Esophagus squamous epithelium (tissue), 5 donors: ENCODE data around the gene TNKS1BP1. TPM values are rescaled to one million over a fixed set of nuclear protein-coding genes. Genes with fewer than 3 reads are reported as not detected.
A peak's percentile ranks its signal among the peaks of the same experiment; 100 is the strongest.

Source experiments
- DNase-seq: peaks from one replicate; lab custom pipeline; 2025; lab: John Stamatoyannopoulos, UW
- H3K27ac ChIP-seq, 4 donors: fragments of 200-600 bp; sonication (generic); one replicate each; pipeline ENCODE4 v1.5.1; 2016 to 2019; ENCODE audit warnings: mild to moderate bottlenecking in 1 of 4
- H3K27me3 ChIP-seq, 4 donors: fragments of 200-600 bp; sonication (generic); 1 replicate in 3 of 4; 2 replicates in 1 of 4; pipeline versions ENCODE4 v1.5.1 to v1.6.0; 2017 to 2021; ENCODE audit warnings: antibody characterized with exemption in 1 of 4
- H3K36me3 ChIP-seq, 3 donors: fragments of 200-600 bp; sonication (generic); one replicate each; pipeline ENCODE4 v1.5.1; 2016 to 2019
- H3K4me1 ChIP-seq, 3 donors: fragments of 200-600 bp; sonication (generic); one replicate each; pipeline ENCODE4 v1.5.1; 2017 to 2019
- H3K4me3 ChIP-seq, 4 donors: fragments of 200-600 bp; sonication (generic); 1 replicate in 3 of 4; 2 replicates in 1 of 4; pipeline ENCODE4 v1.5.1; 2016 to 2019; ENCODE audit warnings: mild to moderate bottlenecking in 2 of 4, moderate library complexity in 1 of 4
- H3K9me3 ChIP-seq, 3 donors: fragments of 200-600 bp; sonication (generic); one replicate each; pipeline ENCODE4 v1.5.1; 2016 to 2019
- POLR2A ChIP-seq, 4 donors: fragments of 450-650 bp; IDR thresholded peaks; one replicate each; pipeline ENCODE4 v1.6.1; 2017; ENCODE audit warnings: antibody characterized with exemption in 4 of 4, mild to moderate bottlenecking in 4 of 4, moderate library complexity in 3 of 4
- WGBS, 2 donors: methylation state at CpG; one replicate each; pipeline ENCODE4 v1.1.5; 2018; 5-methylcytosine and 5-hydroxymethylcytosine counted together
- intact Hi-C: fragments of 100-400 bp; cut with DNase I; formaldehyde crosslinking; loops from one replicate; pipeline ENCODE4 v1.15.0; 2022
- total RNA-seq, 4 donors: library from RNA; depleted of rRNA; stranded (reverse); fragments of >200 nt; gene quantifications; one replicate each; pipeline ENCODE4 v1.1.0, GENCODE V29; 2016
- TF ChIP-seq, protein P1 (sequence below), 6 experiments: fragments of 450-650 bp in 4 of 6; fragments of 200-600 bp in 2 of 6; sonication (generic) in 2 of 6; IDR thresholded peaks; one replicate each; pipeline ENCODE4 v1.5.1; 2016 to 2019; ENCODE audit warnings: antibody characterized with exemption in 6 of 6, mild to moderate bottlenecking in 4 of 6, moderate library complexity in 4 of 6
- donor health status: DM: yes; HTN: yes; CAD: no.

The TNKS1BP1 gene
- total RNA-seq, 4 donors from 2014 or later = 94.6 to 212 (median 124) TPM

DNA sequence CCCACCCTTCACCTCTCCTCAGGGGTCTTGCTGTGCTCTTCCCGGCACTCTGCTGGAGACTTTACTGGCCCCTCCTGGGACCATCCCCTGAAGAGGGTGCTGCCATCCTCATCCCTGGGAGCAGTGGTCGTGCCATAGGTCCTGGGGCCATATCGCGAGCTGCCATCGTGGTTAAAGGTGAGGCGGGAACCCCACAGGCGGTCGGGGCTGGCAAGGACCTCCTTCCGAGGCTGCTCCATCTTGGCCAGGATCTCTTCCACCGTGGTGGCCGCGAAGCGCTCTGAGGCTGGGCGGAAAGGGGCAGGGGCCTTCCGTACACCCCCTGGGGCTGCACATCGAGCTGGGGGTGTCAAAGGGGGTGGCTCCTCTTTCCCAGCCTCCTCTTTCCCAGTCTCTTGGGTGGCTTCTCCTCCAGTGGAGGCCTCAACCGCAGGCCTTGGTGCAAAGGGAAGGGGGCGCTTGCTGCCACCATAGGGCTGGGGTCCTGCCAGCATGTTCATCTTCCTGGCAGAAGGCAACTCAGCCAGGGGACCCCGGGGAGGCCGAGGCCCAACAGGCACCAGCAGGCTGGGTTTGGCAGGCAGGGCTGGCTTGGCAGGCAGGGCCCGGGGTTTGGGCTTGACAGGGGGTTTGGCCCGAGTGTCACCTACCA lies 4.6 kb downstream of the TNKS1BP1 start:
- H3K4me1 ChIP-seq = peaks cover 37 to 91% (median 72%) of the 10 kb centered on the region in 3 donors
- H3K27me3 ChIP-seq = no peaks in the 10 kb centered on the region
- TF ChIP-seq, protein P1, sequence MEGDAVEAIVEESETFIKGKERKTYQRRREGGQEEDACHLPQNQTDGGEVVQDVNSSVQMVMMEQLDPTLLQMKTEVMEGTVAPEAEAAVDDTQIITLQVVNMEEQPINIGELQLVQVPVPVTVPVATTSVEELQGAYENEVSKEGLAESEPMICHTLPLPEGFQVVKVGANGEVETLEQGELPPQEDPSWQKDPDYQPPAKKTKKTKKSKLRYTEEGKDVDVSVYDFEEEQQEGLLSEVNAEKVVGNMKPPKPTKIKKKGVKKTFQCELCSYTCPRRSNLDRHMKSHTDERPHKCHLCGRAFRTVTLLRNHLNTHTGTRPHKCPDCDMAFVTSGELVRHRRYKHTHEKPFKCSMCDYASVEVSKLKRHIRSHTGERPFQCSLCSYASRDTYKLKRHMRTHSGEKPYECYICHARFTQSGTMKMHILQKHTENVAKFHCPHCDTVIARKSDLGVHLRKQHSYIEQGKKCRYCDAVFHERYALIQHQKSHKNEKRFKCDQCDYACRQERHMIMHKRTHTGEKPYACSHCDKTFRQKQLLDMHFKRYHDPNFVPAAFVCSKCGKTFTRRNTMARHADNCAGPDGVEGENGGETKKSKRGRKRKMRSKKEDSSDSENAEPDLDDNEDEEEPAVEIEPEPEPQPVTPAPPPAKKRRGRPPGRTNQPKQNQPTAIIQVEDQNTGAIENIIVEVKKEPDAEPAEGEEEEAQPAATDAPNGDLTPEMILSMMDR (IDR thresholded peaks at IDR 0.05) = no peak
- TF ChIP-seq POLR2A (IDR thresholded peaks at IDR 0.05) = no peak
- intact Hi-C loops = no loop called here
- H3K9me3 ChIP-seq = no peaks in the 10 kb centered on the region
- H3K27ac ChIP-seq = peak overlapping the region; percentile 96 to 100 (median 99)
- H3K36me3 ChIP-seq = peaks cover 28 to 57% (median 30%) of the 10 kb centered on the region in 3 donors
- WGBS, 2 donors = 44 to 78% methylated on average over 4 to 16 of the region's 22 CpGs
- peak overlapping the region in 3 of 4 donors; percentile 6 to 93 (median 31) for H3K4me3 ChIP-seq
- no peak for DNase-seq

DNA sequence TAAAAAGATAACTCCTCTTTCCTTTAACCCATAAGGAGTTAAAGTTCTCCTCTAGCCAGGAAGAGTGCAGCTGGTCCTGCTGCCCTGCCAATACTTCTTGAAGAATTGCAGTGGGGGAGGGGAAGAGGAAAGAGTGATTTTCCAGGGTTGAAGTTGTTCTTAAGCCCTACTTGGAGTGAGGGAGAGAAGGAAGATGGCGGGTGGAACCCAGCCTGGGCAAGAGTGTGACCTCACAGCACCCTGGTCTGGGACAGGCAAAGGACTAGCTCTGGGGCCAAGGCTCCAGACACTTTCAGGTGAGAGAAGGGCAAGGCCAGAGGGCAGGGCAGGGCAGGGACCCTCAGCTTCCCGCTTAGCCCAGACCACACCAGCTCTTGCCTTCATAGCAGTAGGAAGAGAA lies 6.6 kb downstream of the TNKS1BP1 start:
- Histone ChIP-seq H3K9me3 (no peaks in the 10 kb centered on the region), H3K27me3 (no peaks in the 10 kb centered on the region), H3K4me1 (peaks cover 37 to 100% (median 74%) of the 10 kb centered on the region in 3 donors), H3K4me3 (peak overlapping the region in 2 of 4 donors; percentile 5 to 24), H3K27ac (peak overlapping the region; percentile 28 to 100 (median 56)), H3K36me3 (peaks cover 39 to 77% (median 44%) of the 10 kb centered on the region in 3 donors)
- DNase-seq = no peak
- 37 to 57% methylated on average over 1 to 2 of the region's 2 CpGs for WGBS, 2 donors
- intact Hi-C loops = no loop called here
- no peak for TF ChIP-seq POLR2A (IDR thresholded peaks at IDR 0.05)
- TF ChIP-seq, protein P1 (IDR thresholded peaks at IDR 0.05) = no peak

DNA sequence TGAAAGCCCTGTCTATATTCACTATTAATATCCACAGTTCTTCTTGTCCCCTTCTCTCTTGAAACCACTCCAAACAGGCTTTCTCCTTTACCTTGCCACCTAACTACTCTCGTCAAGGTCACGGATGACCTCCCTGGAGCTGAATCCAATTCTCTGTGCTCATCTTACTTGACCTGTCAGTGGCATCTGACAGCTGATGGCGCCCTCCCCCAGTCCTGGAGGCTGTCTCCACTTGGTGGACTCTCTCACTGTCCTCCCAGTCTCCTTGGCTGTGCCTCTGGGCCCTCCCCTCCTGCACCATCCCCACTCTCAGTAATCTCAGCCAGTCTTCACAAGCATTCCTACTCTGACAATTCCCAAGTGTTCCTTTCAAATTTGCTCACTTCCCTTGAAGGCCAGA lies 8.7 kb downstream of the TNKS1BP1 start:
- Histone ChIP-seq H3K9me3 (no peaks in the 10 kb centered on the region), H3K36me3 (peaks cover 47 to 90% (median 50%) of the 10 kb centered on the region in 3 donors), H3K27ac (peak overlapping the region in 3 of 4 donors; percentile 54 to 100 (median 72)), H3K27me3 (no peaks in the 10 kb centered on the region), H3K4me3 (no peak overlapping the region), H3K4me1 (peaks cover 37 to 100% (median 78%) of the 10 kb centered on the region in 3 donors)
- TF ChIP-seq POLR2A (IDR thresholded peaks at IDR 0.05) = no peak
- TF ChIP-seq, protein P1 (IDR thresholded peaks at IDR 0.05) = no peak
- intact Hi-C loops = no loop called here
- 50 to 64% methylated on average over 3 of the region's 3 CpGs for WGBS, 2 donors
- DNase-seq = no peak

DNA sequence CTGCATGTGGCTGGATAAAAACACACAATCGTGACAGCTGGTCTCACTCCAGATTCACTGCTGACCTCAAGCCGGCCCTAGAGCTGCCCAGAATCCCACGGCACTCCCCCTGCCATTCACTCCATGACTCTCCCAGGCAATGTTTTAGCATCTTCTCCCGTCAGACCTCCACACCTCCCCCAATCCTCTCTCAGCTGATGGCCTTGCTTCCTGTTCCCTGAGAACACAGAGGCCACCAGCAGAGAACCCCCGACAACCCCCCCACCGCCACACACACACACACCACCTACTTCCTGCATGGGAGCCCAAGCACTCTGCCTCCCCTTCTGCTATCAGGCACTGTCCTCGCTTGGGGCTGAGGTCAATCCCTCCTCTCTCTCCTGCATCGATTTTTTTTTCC lies 9.3 kb downstream of the TNKS1BP1 start:
- TF ChIP-seq, protein P1 (IDR thresholded peaks at IDR 0.05) = no peak
- TF ChIP-seq POLR2A (IDR thresholded peaks at IDR 0.05) = no peak
- Histone ChIP-seq H3K4me3 (no peak overlapping the region), H3K27ac (peak overlapping the region in 3 of 4 donors; percentile 54 to 100 (median 72)), H3K9me3 (no peaks in the 10 kb centered on the region), H3K4me1 (peaks cover 39 to 100% (median 74%) of the 10 kb centered on the region in 3 donors), H3K27me3 (no peaks in the 10 kb centered on the region), H3K36me3 (peaks cover 44 to 86% (median 47%) of the 10 kb centered on the region in 3 donors)
- WGBS, 2 donors = 48 to 62% methylated on average over 8 of the region's 8 CpGs
- intact Hi-C loops = no loop called here
- DNase-seq = no peak

DNA sequence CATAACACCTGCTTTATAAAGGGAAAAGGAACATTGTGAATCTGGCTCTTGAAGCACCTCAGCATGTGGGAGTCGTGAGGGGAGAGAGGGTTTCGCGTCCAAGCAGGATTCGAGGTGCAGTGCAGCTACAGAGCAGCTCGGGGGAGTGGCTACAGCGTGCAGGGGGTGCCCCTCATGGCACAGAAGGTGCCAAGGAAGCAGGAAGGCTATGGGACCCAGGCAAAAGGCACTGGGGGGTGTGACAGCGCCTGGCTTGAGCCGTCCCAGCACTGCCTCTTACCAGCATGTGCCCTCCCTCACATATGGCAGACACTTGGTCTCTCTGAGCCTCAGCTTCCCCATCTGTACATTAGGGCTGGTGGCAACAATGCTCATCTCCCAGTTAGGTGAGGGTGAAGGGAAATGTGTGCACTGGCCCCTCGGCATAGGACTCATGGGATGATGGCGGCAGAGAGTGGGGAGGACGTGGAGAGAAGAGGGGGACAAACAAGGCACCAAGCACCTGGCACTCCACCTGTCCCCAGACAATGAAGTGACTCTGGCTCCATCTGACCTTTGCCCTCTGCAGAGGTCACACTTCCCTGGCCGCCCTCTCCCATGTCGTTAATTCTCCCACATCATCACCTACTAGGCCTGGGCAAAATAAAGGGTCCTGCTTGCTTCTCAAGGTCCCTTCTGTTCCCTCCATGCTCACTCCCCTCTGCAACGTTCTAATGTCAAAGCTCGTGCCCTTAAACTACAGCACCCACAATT lies 10.4 kb downstream of the TNKS1BP1 start:
- Histone ChIP-seq H3K4me3 (no peak overlapping the region), H3K27ac (peak overlapping the region in 2 of 4 donors; percentile 23 to 100), H3K4me1 (peaks cover 38 to 100% (median 74%) of the 10 kb centered on the region in 3 donors), H3K36me3 (peaks cover 38 to 85% (median 50%) of the 10 kb centered on the region in 3 donors), H3K27me3 (no peaks in the 10 kb centered on the region), H3K9me3 (no peaks in the 10 kb centered on the region)
- intact Hi-C loops = no loop called here
- no peak for DNase-seq
- TF ChIP-seq, protein P1 (IDR thresholded peaks at IDR 0.05) = no peak
- TF ChIP-seq POLR2A (IDR thresholded peaks at IDR 0.05) = no peak
- 76 to 82% methylated on average over 12 to 15 of the region's 15 CpGs for WGBS, 2 donors
